ENCODE results near the gene DDAH2.

GRCh38 chr6:31778193-31778592 lies 49.1 kb upstream of the DDAH2 start:
- TF ChIP-seq REST (IDR thresholded peaks at IDR 0.05; ENCODE audit: insufficient read depth in 1 of 2, low read depth in 2 of 2, low read length in 2 of 2): no peak
- no peak for TF ChIP-seq POLR2AphosphoS5 (IDR thresholded peaks at IDR 0.05; ENCODE audit: low read depth, low read length)
- TF ChIP-seq SIN3A (IDR thresholded peaks at IDR 0.05; ENCODE audit: borderline replicate concordance, insufficient read depth, low read length): no peak
